Brain microvascular endothelial cell (primary cell): ENCODE data around the gene CDK11B.

Source experiments
- DNase-seq: peaks from one replicate; pipeline ENCODE4 v3.0.0-alpha.2; 2020
- H3K27ac ChIP-seq: fragments of 250-450 bp; sonication (Bioruptor Pico); 2 replicates; pipeline ENCODE4 v1.5.1; 2020; ENCODE audit warnings: mild to moderate bottlenecking, moderate library complexity
- H3K27me3 ChIP-seq: fragments of 250-450 bp; sonication (Bioruptor Pico); replicated peaks from 2 replicates; pipeline ENCODE4 v1.5.1; 2020; ENCODE audit warnings: mild to moderate bottlenecking
- H3K36me3 ChIP-seq: fragments of 250-450 bp; sonication (Bioruptor Pico); replicated peaks from 2 replicates; pipeline ENCODE4 v1.5.1; 2020; ENCODE audit warnings: mild to moderate bottlenecking
- H3K4me3 ChIP-seq: 2 replicates; pipeline ENCODE4 v1.5.1; 2011; ENCODE audit warnings: low read depth, mild to moderate bottlenecking, control low read depth, low read length, moderate library complexity
- CTCF ChIP-seq: IDR thresholded peaks from 2 replicates; pipeline ENCODE4 v1.5.1; 2011; ENCODE audit warnings: low read depth, mild to moderate bottlenecking, moderate library complexity, low read length, control low read depth, inconsistent platforms; ENCODE audit errors: missing control alignments
- in situ Hi-C: cut with HindIII; loops from 2 replicates; pipeline ENCODE4 v1.10.0; 2017; ENCODE audit warnings: low sequenced_read_pairs, low pct_ligation_motif_present

CDK11B gene

GRCh38 chr1:1600861-1601563 lies 57.8 kb downstream of the CDK11B start:
- H3K4me3 ChIP-seq = no peak overlapping the region
- H3K27me3 ChIP-seq = peaks cover 22% of the 10 kb centered on the region
- no peaks in the 10 kb centered on the region for H3K36me3 ChIP-seq
- no peak for TF ChIP-seq CTCF
- no peak for DNase-seq
- H3K27ac ChIP-seq = no peak overlapping the region
- in situ Hi-C loops = no loop called here

- in situ Hi-C loops = no loop called here
- no peak for DNase-seq
- Histone ChIP-seq H3K27me3 (peaks cover 24% of the 10 kb centered on the region), H3K4me3 (peak within 1 kb of the TSS; percentile 35), H3K36me3 (no peaks in the 10 kb centered on the region), H3K27ac (no peak within 1 kb of the TSS)
- no peak for TF ChIP-seq CTCF
Measured at GRCh38 chr1:1599935-1600860, 58.6 kb downstream of the CDK11B start, which contains the start of gene FNDC10. TSS of gene FNDC10 (minus strand) at chr1:1600135. CDS start at chr1:1600015, 120 bp downstream.

GRCh38 chr1:1599030-1599934 lies 59.5 kb downstream of the CDK11B start:
- H3K36me3 ChIP-seq = no peaks in the 10 kb centered on the region
- H3K4me3 ChIP-seq = peak overlapping the region; percentile 15
- no peak overlapping the region for H3K27ac ChIP-seq

GRCh38 chr1:1598720-1599029 lies 60.1 kb downstream of the CDK11B start:
- in situ Hi-C loops = no loop called here
- no peak for DNase-seq
- H3K36me3 ChIP-seq = no peaks in the 10 kb centered on the region
- peaks cover 23% of the 10 kb centered on the region for H3K27me3 ChIP-seq
- H3K27ac ChIP-seq = no peak overlapping the region
- no peak overlapping the region for H3K4me3 ChIP-seq
- TF ChIP-seq CTCF = no peak

More at GRCh38 chr1:1599030-1599934, 59.5 kb downstream of the CDK11B start:
- no peak for DNase-seq
- H3K27me3 ChIP-seq = peaks cover 24% of the 10 kb centered on the region
- in situ Hi-C loops = no loop called here
- no peak for TF ChIP-seq CTCF

- in situ Hi-C loops = no loop called here
- H3K27me3 ChIP-seq = peaks cover 21% of the 10 kb centered on the region
- no peaks in the 10 kb centered on the region for H3K36me3 ChIP-seq
- H3K4me3 ChIP-seq = no peak overlapping the region
- no peak for DNase-seq
- no peak overlapping the region for H3K27ac ChIP-seq
- TF ChIP-seq CTCF = no peak
Measured at GRCh38 chr1:1598051-1598719, 60.6 kb downstream of the CDK11B start.
